GM12878 (cell line): ENCODE data around the gene MACROD2. TPM values are rescaled to one million over a fixed set of nuclear protein-coding genes. Genes with fewer than 3 reads are reported as not detected.

Experiments used
- ATAC-seq: fragments of 200-7000 bp; cut with Tn5 transposase; 3 replicates; pipeline ENCODE4 v1.9.1; 2020; ENCODE audit warnings: mild to moderate bottlenecking, moderate library complexity
- BruUV-seq: library from RNA; stranded (reverse); fragments of 400-500 nt; replicated peaks from 2 replicates; lab custom pipeline; 2021; lab: Mats Ljungman, UMichigan
- CTCF ChIA-PET: fragments of 300-600 bp; sonication (Branson Sonifier 250); formaldehyde crosslinking; extraction: SDS; loops from one replicate; lab custom pipeline; 2021; ENCODE audit warnings: inconsistent platforms; lab: Yijun Ruan, JAX
- POLR2A ChIA-PET: fragments of 350-600 bp; formaldehyde crosslinking; extraction: SDS; loops from one replicate; lab custom pipeline; 2021; ENCODE audit warnings: inconsistent platforms; lab: Charles Lee
- RAD21 ChIA-PET: fragments of 300-600 bp; sonication (Branson Sonifier 250); formaldehyde crosslinking; loops from one replicate; lab custom pipeline; 2023; ENCODE audit warnings: antibody characterized with exemption; ENCODE audit not compliant: unreplicated experiment; lab: Charles Lee
- SMC1A ChIA-PET: fragments of 300-600 bp; sonication (Branson Sonifier 250); formaldehyde crosslinking; loops from one replicate; lab custom pipeline; 2023; ENCODE audit not compliant: unreplicated experiment, uncharacterized antibody; lab: Charles Lee
- DNase-seq: peaks from one replicate; pipeline ENCODE4 v3.0.0-alpha.2; 2011; ENCODE audit warnings: low read depth, low spot score
- FAIRE-seq: peaks from 3 replicates; lab custom pipeline; 2011; peaks lifted over from hg19 to GRCh38; lab: Jason Lieb, UNC
- H2AFZ ChIP-seq: 2 replicates; pipeline ENCODE4 v1.6.0; 2011; ENCODE audit warnings: low read depth, low read length, control low read depth; ENCODE audit not compliant: control insufficient read depth
- H3K27ac ChIP-seq: 2 replicates; pipeline ENCODE4 v1.5.1; 2011; ENCODE audit warnings: control low read depth; ENCODE audit not compliant: control insufficient read depth, insufficient read depth
- H3K27me3 ChIP-seq, 2 experiments: replicated peaks in 1 of 2; 2 replicates each; pipeline versions ENCODE4 v1.6.0 to v1.6.1; 2011; ENCODE audit warnings: low read length in 1 of 2; ENCODE audit not compliant: control insufficient read depth in 2 of 2, insufficient read depth in 2 of 2
- H3K36me3 ChIP-seq, 2 experiments: 2 replicates each; pipeline ENCODE4 v1.5.1; 2011; ENCODE audit warnings: low read length in 1 of 2; ENCODE audit not compliant: control insufficient read depth in 2 of 2, insufficient read depth in 2 of 2
- H3K4me1 ChIP-seq: 2 replicates; pipeline ENCODE4 v1.6.1; 2011; ENCODE audit warnings: mild to moderate bottlenecking, low read length, moderate library complexity, mixed read lengths; ENCODE audit not compliant: control insufficient read depth, insufficient read depth
- H3K4me2 ChIP-seq: 2 replicates; pipeline ENCODE4 v1.6.0; 2011; ENCODE audit warnings: control low read depth; ENCODE audit not compliant: control insufficient read depth, insufficient read depth
- H3K4me3 ChIP-seq: fragments of 200-600 bp; sonication (generic); 2 replicates; pipeline ENCODE4 v1.5.1; 2016
- H3K79me2 ChIP-seq: 2 replicates; pipeline ENCODE4 v1.6.0; 2011; ENCODE audit warnings: low read length; ENCODE audit not compliant: control insufficient read depth, insufficient read depth
- H3K9ac ChIP-seq: 2 replicates; pipeline ENCODE4 v1.8.0; 2011; ENCODE audit warnings: low read length, control low read depth, mixed read lengths; ENCODE audit not compliant: control insufficient read depth, insufficient read depth
- H3K9me3 ChIP-seq: replicated peaks from 3 replicates; pipeline ENCODE4 v1.5.1; 2011; ENCODE audit warnings: mild to moderate bottlenecking, low read length; ENCODE audit not compliant: control insufficient read depth, insufficient read depth
- H4K20me1 ChIP-seq: 2 replicates; pipeline ENCODE4 v1.6.0; 2011; ENCODE audit not compliant: control insufficient read depth, insufficient read depth
- BMI1 ChIP-seq: fragments of 450-650 bp; IDR thresholded peaks from 2 replicates; pipeline ENCODE4 v1.6.1; 2016; ENCODE audit warnings: mild to moderate bottlenecking, moderate library complexity, borderline replicate concordance
- CREM ChIP-seq: IDR thresholded peaks from 2 replicates; pipeline ENCODE4 v1.6.1; 2014; ENCODE audit warnings: antibody characterized with exemption, low read depth
- EED ChIP-seq: sonication (generic); IDR thresholded peaks from 2 replicates; pipeline ENCODE4 v1.6.1; 2016; ENCODE audit warnings: antibody characterized with exemption, low read depth
- ESRRA ChIP-seq: IDR thresholded peaks from 2 replicates; pipeline ENCODE4 v1.6.1; 2012; ENCODE audit warnings: mild to moderate bottlenecking, low read length, improper control_type of control experiment
- ETV6 ChIP-seq, 2 experiments: fragments of 450-650 bp in 1 of 2; IDR thresholded peaks in 1 of 2; conservative IDR thresholded peaks in 1 of 2; 2 replicates each; pipeline ENCODE4 v1.6.1; 2014; ENCODE audit warnings: antibody characterized with exemption in 1 of 2, borderline replicate concordance in 1 of 2, low read depth in 1 of 2, mild to moderate bottlenecking in 1 of 2, moderate library complexity in 1 of 2
- HDGF ChIP-seq: fragments of 450-650 bp; IDR thresholded peaks from 2 replicates; pipeline ENCODE4 v1.6.1; 2016; ENCODE audit warnings: antibody characterized with exemption
- IRF4 ChIP-seq: IDR thresholded peaks from 2 replicates; pipeline ENCODE4 v1.6.1; 2011; ENCODE audit warnings: low read depth, low read length
- KDM1A ChIP-seq: fragments of 200-600 bp; sonication (generic); IDR thresholded peaks from 2 replicates; pipeline ENCODE4 v1.6.1; 2016; ENCODE audit warnings: borderline replicate concordance
- MXI1 ChIP-seq: fragments of 150-350 bp; IDR thresholded peaks from 2 replicates; pipeline ENCODE4 v1.6.1; 2011; ENCODE audit warnings: low read depth, mild to moderate bottlenecking, inconsistent platforms, low read length, improper control_type of control experiment
- NFYB ChIP-seq: IDR thresholded peaks from 2 replicates; pipeline ENCODE4 v1.6.1; 2011; ENCODE audit warnings: low read depth, mild to moderate bottlenecking, low read length, improper control_type of control experiment, moderate library complexity; ENCODE audit not compliant: insufficient read depth
- NR2C1 ChIP-seq: fragments of 450-650 bp; IDR thresholded peaks from 2 replicates; pipeline ENCODE4 v1.6.1; 2017; ENCODE audit warnings: antibody characterized with exemption, mild to moderate bottlenecking, moderate library complexity
- ZBED1 ChIP-seq: IDR thresholded peaks from 2 replicates; pipeline ENCODE4 v1.6.1; 2016; ENCODE audit warnings: borderline replicate concordance
- ZBTB33 ChIP-seq: fragments of 450-650 bp; IDR thresholded peaks from 2 replicates; pipeline ENCODE4 v1.6.1; 2017; ENCODE audit warnings: mild to moderate bottlenecking
- ZSCAN29 ChIP-seq: fragments of 450-650 bp; IDR thresholded peaks from 2 replicates; pipeline ENCODE4 v1.6.1; 2017; ENCODE audit warnings: mild to moderate bottlenecking, moderate library complexity
- WGBS: methylation state at CpG from one replicate; pipeline ENCODE4 v1.1.6; 2016; ENCODE audit warnings: low lambda C conversion rate; ENCODE audit not compliant: insufficient replicate concordance, insufficient coverage; ENCODE audit errors: missing lambda C conversion rate; 5-methylcytosine and 5-hydroxymethylcytosine counted together
- in situ Hi-C: fragments of 300-500 bp; cut with MboI; formaldehyde crosslinking; loops from 9 replicates; pipeline ENCODE4 v1.14.3; 2018; ENCODE audit warnings: mixed read lengths
- intact Hi-C: fragments of 100-400 bp; cut with micrococcal nuclease; formaldehyde crosslinking; loops from one replicate; pipeline ENCODE4 v1.14.2; 2022; ENCODE audit not compliant: unreplicated experiment
- polyA plus RNA-seq, 11 experiments: library from polyadenylated mRNA; depleted of rRNA in 4 of 11; unstranded in 6 of 11; stranded (reverse) in 5 of 11; fragments of >200 nt; fragmentation: Nextera tagmentation in 4 of 11; fragmentation: Illumina TruSeq in 1 of 11; extraction: Ambion mirVana in 4 of 11; extraction: Trizol in 1 of 11; gene quantifications; 1 replicate in 1 of 11; 2 replicates in 10 of 11; pipeline versions ENCODE4 v1.2.1 to v1.2.3, GENCODE V29; 2011 to 2016; ENCODE audit warnings: inconsistent platforms in 2 of 11, missing spikeins in 2 of 11, low read depth in 1 of 11
- total RNA-seq, 4 experiments: library from RNA; depleted of rRNA in 3 of 4; stranded (reverse); fragments of >200 nt in 3 of 4; fragmentation: Illumina TruSeq in 1 of 4; extraction: Trizol in 1 of 4; gene quantifications; 2 replicates each; pipeline versions ENCODE4 v1.2.1 to v1.2.3, GENCODE V29; 2013 to 2021
- TF ChIP-seq, protein P1 (sequence below): IDR thresholded peaks from 2 replicates; pipeline ENCODE4 v1.6.1; 2011; ENCODE audit warnings: borderline replicate concordance, low read depth, mild to moderate bottlenecking, moderate library complexity, low read length; ENCODE audit not compliant: insufficient read depth, poor library complexity, severe bottlenecking
- TF ChIP-seq, protein P2 (sequence below): IDR thresholded peaks from 2 replicates; pipeline ENCODE4 v1.6.1; 2011; ENCODE audit warnings: mild to moderate bottlenecking, low read depth, low read length, moderate library complexity; ENCODE audit not compliant: insufficient replicate concordance

The MACROD2 gene
- total and polyA plus RNA-seq, 10 of the 15 experiments (the other 5 are each of a cell fraction or from before 2014, with no cell fraction given): 1.1 to 21.5 (median 2.2) TPM

- no peak for TF ChIP-seq ZSCAN29
- TF ChIP-seq HDGF: no peak
- no peak for TF ChIP-seq ZBED1
- TF ChIP-seq ESRRA: no peak
These were observed 788.5 kb downstream of the MACROD2 start (continued) for GRCh38 chr20:14783766-14784165.

- no peak for FAIRE-seq
- in situ Hi-C loops: no loop called here
- WGBS: 33% methylated on average over 3 of the region's 3 CpGs
- ChIA-PET RAD21 (no interaction called here), POLR2A (no interaction called here), CTCF (no interaction called here), SMC1A (no interaction called here)
- Histone ChIP-seq H4K20me1 (no peaks in the 10 kb centered on the region), H3K27ac (no peak overlapping the region), H3K36me3 (no peaks in the 10 kb centered on the region), H3K9ac (no peak overlapping the region), H3K79me2 (no peaks in the 10 kb centered on the region), H3K9me3 (no peaks in the 10 kb centered on the region), H3K27me3 (no peaks in the 10 kb centered on the region), H2AFZ (no peak overlapping the region), H3K4me1 (no peaks in the 10 kb centered on the region), H3K4me2 (no peak overlapping the region), H3K4me3 (no peak overlapping the region)
- no TSS peak for BruUV-seq
- ATAC-seq: no peak
- TF ChIP-seq KDM1A (no peak), NFYB (no peak), MXI1 (no peak), ETV6 (conservative IDR thresholded peaks at IDR 0.05 in 1 of 2, IDR thresholded peaks at IDR 0.05 in 1 of 2; ENCODE audit: borderline replicate concordance in 1 of 2, low read depth in 1 of 2) (no peak), ZBTB33 (no peak), NR2C1 (no peak), EED (no peak), IRF4 (no peak), BMI1 (no peak), CREM (no peak)
- TF ChIP-seq, protein P1, sequence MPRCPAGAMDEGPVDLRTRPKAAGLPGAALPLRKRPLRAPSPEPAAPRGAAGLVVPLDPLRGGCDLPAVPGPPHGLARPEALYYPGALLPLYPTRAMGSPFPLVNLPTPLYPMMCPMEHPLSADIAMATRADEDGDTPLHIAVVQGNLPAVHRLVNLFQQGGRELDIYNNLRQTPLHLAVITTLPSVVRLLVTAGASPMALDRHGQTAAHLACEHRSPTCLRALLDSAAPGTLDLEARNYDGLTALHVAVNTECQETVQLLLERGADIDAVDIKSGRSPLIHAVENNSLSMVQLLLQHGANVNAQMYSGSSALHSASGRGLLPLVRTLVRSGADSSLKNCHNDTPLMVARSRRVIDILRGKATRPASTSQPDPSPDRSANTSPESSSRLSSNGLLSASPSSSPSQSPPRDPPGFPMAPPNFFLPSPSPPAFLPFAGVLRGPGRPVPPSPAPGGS: no peak
- TF ChIP-seq, protein P2, sequence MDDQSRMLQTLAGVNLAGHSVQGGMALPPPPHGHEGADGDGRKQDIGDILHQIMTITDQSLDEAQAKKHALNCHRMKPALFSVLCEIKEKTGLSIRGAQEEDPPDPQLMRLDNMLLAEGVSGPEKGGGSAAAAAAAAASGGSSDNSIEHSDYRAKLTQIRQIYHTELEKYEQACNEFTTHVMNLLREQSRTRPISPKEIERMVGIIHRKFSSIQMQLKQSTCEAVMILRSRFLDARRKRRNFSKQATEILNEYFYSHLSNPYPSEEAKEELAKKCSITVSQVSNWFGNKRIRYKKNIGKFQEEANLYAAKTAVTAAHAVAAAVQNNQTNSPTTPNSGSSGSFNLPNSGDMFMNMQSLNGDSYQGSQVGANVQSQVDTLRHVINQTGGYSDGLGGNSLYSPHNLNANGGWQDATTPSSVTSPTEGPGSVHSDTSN: no peak
- no peak for DNase-seq
- intact Hi-C loops: no loop called here
These were observed 789.9 kb downstream of the MACROD2 start for GRCh38 chr20:14785065-14785743.
